ENCODE data around the gene IFT43.

Gene IFT43

DNA sequence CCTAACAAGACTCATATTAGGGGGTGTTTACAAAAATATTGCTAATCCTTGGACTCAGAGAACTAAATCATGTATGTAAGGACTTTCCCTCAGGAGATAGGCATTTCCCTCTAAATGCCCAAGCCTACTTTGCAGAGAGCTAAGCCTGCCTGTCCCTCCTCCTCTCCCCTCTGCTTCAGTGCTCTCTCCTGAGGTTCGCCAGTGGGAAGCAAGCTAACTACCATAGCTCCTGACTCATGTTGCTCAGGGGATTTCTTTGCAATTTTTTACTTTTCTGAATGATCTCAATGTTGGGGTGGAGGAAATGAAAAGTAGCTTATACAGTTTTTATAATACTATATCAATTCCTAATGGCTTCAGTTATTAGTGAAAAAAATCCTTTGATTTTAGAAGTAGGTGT lies 29.6 kb downstream of the IFT43 start:
- no peak for DNase-seq (ENCODE audit: low read depth, low spot score)

DNA sequence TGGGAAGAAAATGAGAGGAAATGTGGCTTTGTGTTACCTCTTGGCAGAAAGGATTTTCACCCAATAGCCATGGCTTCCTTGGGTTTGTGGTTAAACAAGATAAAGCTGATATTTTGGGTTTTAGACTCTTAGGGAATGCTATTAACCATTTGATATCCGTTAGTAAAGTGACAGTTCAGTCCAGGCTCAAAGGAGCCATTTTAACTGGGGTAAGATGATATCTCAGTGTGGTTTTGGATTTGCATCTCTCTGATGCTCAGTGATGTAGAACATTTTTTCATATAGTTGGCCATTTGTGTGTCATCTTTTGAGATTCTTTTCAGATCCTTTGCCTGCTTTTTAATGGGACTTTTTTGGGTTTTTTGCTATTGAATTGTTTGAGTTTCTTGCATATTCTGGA lies 30.1 kb downstream of the IFT43 start:
- DNase-seq (ENCODE audit: low read depth, low spot score) = no peak

DNA sequence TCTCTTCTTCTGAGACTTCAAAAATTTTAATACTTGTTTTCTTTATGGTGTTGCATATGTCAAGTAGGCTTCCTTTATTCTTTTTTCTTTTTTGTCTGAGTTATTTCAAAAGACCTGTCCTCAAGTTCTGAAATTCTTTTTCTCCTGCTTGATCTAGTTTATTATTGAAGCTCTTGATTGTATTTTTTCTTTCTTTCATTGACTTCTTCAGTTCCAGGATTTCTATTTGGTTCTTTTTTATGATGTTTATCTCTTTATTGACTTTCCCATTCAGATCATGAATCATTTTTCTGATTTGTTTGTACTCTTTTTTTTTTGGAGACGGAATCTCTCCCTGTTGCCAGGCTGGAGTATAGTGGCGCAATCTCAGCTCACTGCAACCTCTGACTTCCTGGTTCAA lies 34.1 kb downstream of the IFT43 start:
- no peak for DNase-seq (ENCODE audit: low read depth, low spot score)

DNA sequence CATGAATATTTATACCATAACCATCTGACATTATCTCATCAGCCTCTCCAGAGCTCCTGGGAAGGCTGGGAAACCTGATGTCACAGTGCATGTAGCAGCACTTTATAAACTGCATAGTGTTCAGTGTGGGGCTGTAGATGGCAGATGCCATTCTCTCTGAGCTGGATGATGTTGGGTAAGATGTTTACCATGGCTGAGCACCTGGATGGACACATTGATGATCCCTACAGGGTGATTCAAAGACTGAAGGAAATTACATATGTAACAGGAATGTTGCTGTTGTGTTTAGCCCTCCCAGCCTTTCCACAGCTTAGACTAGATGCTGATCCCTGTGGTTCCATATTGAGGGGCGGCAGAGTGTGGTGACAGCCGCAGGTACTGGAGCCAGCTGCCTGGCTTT lies 37.4 kb downstream of the IFT43 start:
- DNase-seq (ENCODE audit: low read depth, low spot score) = no peak

DNA sequence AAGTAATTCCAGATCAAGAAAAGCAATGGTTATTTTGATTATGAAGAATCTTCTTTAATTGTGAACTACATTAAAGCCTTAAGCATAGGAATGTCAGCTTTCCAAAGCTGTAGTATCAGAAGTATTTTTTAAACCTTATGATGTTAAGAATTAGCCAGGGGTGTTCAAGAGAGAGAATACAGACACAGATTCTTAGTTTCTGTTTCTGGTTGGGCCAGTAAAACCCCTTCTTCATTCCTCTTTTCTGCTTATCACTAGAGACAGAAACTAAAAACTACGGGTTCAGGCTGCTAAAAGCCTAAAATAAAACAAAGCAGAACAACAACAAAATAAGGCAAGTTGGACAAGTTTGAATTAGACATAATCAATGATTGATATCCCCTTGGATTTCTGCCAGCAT lies 38.2 kb downstream of the IFT43 start:
- DNase-seq (ENCODE audit: low read depth, low spot score) = no peak

DNA sequence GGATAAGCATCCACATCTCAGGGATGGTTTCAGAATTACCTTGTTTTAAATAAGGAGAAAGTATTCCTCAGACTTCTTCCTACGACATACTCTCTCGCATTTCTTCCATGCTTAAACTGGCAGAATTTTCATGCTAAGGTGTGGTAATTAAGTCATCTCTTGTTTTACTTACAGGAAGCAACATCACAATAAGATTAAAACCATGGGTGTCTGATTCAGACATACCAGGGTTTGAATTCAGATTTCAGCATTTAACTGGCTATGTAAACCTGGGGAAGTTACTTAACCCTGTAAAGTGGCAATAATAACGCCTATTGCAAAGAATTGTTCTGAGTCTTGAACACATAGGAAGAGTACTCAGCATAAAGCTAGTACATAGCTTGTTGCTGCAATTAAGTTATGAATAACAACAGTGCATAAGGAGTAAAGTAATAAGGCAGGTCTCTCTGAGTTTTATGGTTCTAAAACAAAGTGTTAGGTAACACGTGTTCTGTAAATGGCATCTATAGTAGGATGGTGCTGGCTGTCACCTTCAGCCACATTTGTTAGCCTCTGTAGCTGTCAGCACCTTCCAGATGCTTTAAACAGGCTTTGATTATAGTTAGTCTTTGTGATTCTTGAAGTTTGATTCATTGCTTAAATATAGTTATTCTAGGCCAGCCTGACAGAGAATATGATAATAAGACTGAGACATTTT lies 38.8 kb downstream of the IFT43 start:
- DNase-seq (ENCODE audit: low read depth, low spot score) = no peak

DNA sequence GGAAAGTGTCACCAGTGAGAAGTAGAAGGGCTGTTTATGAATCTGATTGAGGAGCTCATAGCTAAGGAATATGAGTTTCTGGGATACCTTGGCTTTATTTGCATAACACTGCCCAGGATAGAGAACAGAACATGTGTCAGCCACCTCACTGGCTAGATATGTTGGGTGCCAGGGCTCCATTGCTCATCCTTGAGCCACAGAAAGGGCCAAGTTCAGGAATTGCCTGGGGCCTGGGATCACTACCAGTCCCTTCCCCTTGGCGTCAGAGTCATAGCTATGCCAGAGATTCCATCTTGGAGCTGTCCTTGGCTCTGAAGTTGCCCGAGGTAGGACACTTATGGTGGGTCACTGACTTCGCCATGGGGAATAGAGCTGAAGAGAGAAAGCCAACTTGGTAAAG lies 49.0 kb downstream of the IFT43 start:
- no peak for DNase-seq (ENCODE audit: low read depth, low spot score)

DNA sequence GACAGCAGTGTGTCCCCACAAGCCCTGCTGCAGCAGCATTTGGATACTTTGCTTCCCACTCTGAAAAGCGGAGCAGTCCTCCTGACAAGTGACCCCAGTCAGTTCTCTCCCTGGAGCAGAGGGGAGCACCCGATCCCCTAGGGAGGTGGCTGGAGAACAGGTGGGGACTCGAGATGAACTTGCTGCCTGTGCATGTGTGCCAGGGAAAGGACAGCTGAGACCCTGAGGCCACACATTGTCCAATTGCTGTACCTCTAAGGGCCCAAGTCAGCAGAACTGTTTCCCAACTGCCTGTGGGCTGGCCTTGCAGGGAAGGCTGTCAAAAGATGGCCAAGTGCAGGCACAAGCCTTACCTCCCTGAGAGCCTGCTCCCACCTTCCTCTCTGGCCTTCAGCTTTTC lies 55.1 kb downstream of the IFT43 start:
- no peak for DNase-seq (ENCODE audit: low read depth, low spot score)

DNA sequence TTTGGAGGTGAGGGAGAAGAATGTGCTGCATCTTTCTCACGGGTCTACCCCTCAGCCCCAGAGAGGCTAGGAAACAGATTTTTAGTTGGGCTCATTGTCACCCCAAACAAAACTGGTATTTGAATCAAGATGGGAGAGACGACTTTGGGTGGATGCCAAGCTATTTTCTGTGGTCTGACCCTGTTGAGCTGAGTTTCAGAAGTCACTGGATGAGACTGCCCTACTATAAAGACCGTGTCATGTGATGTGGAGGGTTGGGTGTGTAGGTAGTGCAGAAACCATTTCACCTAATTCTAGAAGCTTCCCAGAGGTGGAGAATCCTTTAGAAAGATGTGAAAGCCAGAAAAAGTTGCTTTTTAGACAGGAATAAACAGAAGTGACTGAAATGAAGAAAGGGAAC lies 60.2 kb downstream of the IFT43 start:
- no peak for DNase-seq (ENCODE audit: low read depth, low spot score)

DNA sequence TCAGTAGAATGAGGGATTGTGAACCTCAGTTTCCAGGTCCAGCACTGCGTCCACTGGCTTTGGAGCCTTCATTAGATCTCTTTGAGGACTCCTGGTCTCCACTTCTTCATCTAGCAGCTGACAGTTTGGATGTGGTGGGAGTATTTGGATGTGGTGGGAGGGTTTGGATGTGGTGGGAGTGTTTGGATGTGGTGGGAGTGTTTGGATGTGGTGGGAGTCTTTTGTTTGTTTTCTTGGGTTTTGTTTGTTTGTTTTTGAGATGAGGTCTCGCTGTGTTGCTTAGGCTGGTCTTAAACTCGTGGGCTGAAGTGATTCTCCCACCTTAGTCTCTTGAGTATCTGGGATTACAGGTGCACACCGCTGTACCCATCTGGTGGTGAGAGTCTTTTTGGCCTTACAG lies 64.7 kb downstream of the IFT43 start:
- no peak for DNase-seq (ENCODE audit: low read depth, low spot score)

DNA sequence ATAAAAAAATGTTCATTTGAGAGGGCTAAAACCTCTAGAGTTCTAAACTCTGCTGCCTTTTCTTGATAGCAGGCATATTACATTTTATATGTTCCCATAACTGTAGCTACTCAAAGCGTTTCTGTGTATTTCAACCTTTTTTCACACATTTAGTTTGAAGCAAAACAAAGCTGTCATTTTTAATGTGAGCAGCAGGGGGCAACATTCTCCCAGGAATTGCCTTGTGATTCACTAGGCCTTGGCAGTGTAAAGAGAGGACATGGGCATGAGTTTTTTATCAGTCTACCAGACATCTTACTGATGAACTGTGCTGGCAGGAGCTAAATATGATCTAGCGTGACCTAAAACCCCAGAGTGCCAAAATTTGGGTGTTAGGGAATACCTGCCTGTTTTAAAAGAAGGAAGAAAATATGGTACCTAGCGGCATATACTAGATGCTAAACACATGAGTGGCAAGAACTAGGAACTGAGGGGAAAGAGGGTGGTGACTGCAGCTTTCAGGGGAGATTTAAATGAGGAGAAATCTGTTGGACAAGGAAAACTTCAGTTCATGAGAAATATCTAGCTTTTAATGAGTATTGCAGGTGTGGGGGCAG lies 65.3 kb downstream of the IFT43 start:
- DNase-seq (ENCODE audit: low read depth, low spot score) = peak; percentile 25

DNA sequence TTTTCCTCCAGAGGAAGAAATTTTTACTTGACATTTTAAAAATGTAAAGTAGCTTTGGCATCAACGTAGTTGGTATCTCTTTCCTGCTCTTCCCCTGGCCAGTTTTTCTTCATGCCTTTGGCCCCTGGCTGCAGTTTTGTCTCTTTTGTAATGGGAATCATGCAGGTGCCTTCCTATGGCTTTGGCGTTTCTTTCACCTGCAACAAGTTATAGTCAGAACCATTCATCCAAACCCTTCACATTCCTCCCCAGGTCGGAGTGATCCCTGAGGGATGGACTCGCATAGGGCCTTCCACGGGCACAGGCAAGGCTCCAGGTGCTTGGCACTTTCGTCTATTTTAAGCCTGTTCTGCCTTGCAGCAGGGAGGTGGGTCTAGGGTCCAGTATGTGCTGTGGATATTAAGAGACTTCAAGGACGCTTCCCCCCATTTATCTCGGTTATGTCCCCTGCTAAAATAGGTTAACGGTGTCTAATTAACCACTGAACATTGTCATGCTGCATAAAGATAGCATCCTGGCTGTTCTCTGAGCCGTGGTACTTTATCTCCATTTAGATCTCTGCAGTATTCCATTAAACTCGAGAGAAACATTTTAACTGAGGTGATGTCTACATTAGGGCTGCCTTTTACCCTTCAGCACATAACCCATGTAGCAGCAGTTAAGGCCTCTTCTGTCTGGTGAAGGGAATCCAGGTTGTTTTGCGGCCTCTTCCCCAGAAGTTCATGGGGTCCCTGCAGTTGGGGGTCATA lies 66.3 kb downstream of the IFT43 start:
- DNase-seq (ENCODE audit: low read depth, low spot score) = no peak

DNA sequence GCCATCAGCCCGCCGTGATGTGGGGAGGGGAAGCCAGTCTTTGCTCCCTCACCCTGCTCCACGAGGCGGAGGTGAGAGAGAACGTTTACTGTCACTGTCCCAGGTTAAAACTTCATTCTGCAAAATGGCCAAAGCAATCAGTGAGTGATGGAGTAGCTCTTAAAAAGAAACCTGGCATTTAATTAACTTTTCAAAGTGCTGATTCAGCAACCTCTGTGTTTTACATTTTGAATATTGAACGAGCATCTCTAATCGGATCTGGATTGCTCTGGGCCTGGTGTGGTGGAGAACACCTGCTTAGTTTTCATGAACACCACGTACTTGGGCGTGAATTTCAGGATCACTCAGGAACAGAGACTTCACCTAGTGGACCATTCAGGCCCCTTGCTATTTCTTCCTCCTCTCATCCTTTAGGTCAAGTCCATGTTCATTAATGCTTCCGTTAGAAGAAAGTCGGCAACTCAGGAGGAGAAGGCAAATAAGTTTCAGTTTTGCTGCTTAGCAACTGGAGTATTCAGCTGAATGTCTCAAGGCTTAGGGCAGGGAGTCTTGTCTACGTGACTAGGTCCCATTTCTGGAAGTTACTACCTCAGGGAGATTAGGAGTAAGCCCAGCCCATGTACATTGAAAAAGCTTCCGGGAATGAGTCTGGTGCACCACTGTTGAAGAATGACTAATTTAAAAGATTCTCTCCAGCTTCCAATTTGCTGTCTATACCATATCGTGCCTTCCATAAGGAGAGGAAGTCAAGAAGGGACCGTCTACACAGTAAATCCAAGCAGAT lies 68.2 kb downstream of the IFT43 start:
- DNase-seq (ENCODE audit: low read depth, low spot score) = no peak

DNA sequence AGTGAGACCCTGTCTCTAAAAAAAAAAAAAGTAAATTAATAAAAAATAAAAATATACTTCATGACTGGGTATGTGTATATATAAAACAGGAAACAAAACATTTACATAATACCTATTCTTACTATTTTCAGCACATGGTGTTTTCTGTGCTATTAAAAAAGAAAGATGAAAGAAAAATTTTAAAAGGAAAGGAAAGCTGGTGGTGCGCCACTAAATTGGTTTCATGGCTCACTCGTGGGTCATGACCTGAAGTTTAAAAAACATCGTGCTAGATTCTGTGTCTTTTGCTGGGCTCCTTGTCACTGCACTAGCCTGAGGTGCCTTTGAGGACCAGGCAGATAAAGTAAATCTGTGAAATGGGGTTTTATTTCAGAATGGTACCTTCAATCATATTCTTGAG lies 69.8 kb downstream of the IFT43 start:
- DNase-seq (ENCODE audit: low read depth, low spot score) = no peak

DNA sequence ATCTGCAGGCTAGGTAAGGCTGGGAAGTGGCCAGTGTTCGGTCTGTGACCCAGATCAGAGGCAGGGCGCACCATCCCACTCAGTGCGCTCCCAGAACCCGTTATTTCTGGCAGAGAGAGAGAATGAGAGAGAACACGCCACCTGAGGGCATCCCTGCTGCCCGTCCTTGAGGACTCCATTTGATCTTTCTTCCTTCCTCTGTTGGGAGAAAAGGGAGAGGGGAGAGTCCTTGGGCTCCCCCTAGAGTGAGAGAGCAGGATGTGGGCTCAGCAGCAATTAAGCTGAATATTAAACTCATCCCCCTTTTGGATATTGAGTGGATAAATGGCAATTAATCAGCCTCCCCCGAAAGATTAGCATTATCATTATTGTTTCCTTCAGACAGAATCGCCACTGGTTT lies 70.6 kb downstream of the IFT43 start:
- DNase-seq (ENCODE audit: low read depth, low spot score) = no peak

DNA sequence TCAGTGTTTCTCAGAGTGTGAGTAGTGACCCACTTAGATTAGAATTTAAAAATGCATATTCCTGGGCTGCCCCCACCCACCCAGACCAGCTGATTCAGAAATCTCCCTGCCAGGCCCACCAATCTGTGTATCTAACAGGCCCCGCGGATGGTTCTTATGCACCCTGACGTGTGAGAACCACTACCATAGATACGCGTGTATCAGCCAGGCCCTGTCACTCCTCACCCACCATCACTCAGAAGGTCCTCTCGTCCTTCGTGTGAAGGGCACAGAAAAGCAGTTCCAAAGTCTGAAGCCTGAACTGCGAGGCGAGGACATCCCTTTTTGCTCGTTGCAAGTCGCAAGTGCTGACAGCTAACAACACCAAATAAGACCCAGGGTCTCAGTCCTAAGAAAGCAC lies 72.4 kb downstream of the IFT43 start:
- DNase-seq (ENCODE audit: low read depth, low spot score) = no peak

DNA sequence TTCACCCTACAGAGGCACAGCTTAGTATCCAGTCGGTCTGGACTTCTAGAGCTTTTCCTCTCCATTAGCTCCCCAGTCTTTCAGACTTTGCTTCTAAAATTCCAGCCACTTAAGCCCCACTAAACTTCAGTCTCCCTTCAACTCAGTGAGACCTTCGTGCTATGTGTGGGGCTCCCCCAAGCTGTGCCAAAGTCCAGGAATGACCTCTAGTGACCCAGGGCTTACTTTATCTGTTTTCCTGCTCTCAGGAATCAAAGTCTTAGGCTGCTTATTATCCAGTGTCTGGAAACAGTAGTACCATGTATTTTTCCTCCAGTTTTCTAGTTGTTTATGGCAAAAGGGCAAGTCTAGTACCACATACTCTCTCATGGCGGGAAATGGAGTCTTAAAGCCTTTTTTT lies 77.8 kb downstream of the IFT43 start:
- DNase-seq (ENCODE audit: low read depth, low spot score) = no peak

DNA sequence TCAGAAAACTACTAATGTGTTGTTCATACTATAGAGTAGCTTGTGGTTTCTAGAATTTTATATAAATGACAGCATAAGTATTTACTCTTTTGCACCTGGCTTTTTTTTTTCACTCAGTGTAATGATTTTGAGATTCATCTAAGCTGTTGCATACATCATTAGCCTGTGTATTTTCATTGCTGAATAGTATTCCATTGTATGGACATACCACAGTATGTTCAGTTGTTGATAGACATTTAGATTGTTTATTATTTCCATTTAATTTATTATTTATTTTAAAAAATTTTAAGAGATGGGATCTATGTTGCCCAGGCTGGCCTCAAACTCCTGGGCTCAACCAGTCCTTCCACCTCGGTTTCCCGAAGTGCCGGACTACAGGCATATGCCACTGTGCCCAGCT lies 80.0 kb downstream of the IFT43 start:
- no peak for DNase-seq (ENCODE audit: low read depth, low spot score)

DNA sequence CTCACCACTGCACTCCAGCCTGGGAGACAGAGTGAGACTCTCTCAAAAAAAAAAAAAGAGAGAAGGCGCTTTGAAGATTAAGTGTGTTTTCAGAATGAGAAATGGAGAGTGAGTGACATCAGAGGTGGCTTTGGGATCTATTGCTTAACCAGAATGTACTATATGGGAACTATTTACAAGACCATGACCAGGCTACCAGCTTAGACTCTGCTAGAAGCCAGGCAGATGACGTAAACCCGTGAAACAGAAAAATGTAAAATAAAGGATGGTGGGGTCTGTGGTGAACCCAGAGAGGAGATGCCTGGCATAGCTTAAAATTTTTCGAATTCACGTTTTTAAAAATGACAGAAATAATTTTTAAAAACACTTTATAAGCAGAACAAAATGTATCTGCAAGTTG lies 82.0 kb downstream of the IFT43 start:
- no peak for DNase-seq (ENCODE audit: low read depth, low spot score)

DNA sequence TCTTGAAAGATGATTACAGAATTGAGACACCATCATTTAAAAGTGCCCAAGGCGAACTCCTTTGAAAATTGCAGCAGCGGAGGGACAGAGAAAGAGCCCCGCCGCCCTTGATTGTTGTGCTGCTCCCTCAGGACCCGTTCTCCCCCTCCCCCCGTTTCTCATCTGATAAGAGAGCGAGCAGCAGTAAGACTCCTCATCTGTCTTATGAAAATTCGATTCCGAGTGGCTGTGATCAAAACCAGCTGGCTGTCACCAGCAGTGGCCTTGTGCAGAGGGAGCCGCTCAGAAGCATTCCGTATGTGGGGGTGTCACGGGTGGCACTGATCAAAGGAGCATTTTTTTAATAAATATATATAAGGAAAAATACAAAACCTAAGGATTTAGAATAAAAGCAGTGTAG lies 88.2 kb downstream of the IFT43 start:
- no peak for DNase-seq (ENCODE audit: low read depth, low spot score)

DNA sequence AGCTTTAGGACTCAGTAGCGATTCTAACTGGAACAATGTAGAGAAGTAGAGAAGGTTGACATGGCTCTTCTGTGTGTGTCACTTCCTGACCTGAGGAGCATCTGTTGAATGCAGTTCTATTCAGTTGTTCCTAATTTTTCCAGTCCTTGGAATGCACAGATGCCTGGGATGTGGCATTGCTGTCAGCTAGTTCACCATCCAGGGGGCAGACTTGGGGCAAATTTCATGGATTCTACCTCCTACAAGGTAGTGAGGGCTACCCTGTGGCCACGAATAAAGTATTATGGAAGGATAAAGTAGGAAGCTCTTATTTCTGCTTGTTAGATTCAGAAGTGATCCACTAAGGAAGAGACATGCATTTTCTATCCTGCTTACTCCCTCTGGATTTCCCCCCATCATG lies 91.8 kb downstream of the IFT43 start:
- no peak for DNase-seq (ENCODE audit: low read depth, low spot score)

DNA sequence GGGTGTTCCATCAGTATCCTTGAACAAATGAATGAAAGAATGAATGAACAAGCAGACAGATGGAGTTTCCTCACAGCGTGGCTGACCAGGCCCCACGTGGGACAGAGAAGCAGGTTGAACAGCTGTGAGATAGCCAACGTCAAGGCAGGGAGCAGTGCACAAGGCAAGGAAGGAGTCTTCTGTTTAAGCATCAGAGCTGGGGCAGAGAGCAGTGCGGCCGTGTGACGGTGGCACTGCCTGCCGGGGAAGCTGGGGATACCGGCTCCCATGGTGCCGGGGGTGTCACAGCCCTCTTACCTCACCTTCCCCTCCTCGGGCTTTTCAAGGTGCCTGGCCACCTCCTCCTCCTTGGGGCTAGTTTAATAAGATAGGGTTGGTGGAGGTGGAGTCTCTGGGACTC lies 92.9 kb downstream of the IFT43 start:
- no peak for DNase-seq (ENCODE audit: low read depth, low spot score)
